Erythroblast (primary cell): Measurements from ENCODE around the gene MGAT4A.

Experiments used
- GATA1 ChIP-seq: IDR thresholded peaks from 2 replicates; pipeline ENCODE4 v1.6.1; 2011; ENCODE audit warnings: low read depth, mild to moderate bottlenecking, control low read depth, low read length, moderate library complexity
- POLR2A ChIP-seq: IDR thresholded peaks from 2 replicates; pipeline ENCODE4 v1.6.1; 2011; ENCODE audit warnings: mild to moderate bottlenecking, low read length

- no peak for TF ChIP-seq POLR2A
- no peak for TF ChIP-seq GATA1
Observed at GRCh38 chr2:98702858-98703620, 27.9 kb downstream of the MGAT4A start.
